ENCODE measurements around the gene CNOT3. TPM values are rescaled to one million over a fixed set of nuclear protein-coding genes. Genes with fewer than 3 reads are reported as not detected.

The CNOT3 gene
- total and polyA plus RNA-seq, 2 of the 13 experiments (the other 11 are each of a cell fraction or from before 2014, with no cell fraction given): 4.3 to 5.8 TPM

DNA sequence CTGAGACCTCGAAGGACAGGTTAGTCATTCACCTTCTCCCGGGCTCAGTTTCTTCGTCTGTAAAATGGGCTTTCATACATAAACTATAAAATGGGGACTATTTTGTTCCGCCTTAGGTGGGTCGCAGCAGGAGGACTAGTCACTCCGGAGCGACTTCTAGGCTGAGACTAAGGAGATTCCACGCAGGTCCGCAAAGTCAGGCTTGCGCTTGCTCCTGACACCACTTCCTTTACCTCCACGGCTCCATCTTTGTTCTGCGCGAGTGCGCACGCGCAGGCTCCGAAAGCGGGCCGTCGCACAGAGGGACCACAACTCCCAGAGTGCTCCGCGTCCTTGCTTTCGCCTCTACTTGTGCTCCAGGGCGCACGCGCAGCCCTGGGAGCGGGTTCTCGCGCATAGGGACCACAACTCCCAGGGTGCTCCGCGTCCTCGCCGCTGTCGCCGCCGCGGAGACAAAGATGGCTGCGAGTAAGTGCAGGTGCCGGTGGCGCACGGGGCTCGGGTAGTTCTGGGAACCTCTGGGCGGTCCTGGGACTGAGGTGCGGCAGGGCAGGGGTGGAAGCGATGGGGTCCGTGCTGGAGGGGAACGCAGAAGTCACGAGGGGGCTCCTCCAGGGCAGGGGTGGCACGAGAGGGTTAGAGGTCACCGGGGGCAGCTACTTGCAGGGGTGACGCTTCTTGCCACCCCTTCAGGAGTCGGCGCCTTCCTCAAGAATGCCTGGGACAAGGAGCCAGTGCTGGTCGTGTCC is 35.0 kb upstream of the CNOT3 start, which contains the start of gene NDUFA3 (continued):
- TF ChIP-seq, protein P1, sequence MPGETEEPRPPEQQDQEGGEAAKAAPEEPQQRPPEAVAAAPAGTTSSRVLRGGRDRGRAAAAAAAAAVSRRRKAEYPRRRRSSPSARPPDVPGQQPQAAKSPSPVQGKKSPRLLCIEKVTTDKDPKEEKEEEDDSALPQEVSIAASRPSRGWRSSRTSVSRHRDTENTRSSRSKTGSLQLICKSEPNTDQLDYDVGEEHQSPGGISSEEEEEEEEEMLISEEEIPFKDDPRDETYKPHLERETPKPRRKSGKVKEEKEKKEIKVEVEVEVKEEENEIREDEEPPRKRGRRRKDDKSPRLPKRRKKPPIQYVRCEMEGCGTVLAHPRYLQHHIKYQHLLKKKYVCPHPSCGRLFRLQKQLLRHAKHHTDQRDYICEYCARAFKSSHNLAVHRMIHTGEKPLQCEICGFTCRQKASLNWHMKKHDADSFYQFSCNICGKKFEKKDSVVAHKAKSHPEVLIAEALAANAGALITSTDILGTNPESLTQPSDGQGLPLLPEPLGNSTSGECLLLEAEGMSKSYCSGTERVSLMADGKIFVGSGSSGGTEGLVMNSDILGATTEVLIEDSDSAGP (CRISPR knock-in tag; IDR thresholded peaks at IDR 0.05; ENCODE audit: borderline replicate concordance): peak; percentile 90; the same call in 1 of the 2 replicates
- TF ChIP-seq ZNF274 (CRISPR knock-in tag; IDR thresholded peaks at IDR 0.05): no peak; the same call in none of the 2 replicates
- TF ChIP-seq ZNF652 (CRISPR knock-in tag; IDR thresholded peaks at IDR 0.05; ENCODE audit: borderline replicate concordance, low read depth): no peak
- TF ChIP-seq, protein P2, sequence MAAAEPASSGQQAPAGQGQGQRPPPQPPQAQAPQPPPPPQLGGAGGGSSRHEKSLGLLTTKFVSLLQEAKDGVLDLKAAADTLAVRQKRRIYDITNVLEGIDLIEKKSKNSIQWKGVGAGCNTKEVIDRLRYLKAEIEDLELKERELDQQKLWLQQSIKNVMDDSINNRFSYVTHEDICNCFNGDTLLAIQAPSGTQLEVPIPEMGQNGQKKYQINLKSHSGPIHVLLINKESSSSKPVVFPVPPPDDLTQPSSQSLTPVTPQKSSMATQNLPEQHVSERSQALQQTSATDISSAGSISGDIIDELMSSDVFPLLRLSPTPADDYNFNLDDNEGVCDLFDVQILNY (CRISPR knock-in tag; conservative IDR thresholded peaks at IDR 0.05): peak; percentile 53; the same call in 1 of the 2 replicates
- TF ChIP-seq, protein P3, sequence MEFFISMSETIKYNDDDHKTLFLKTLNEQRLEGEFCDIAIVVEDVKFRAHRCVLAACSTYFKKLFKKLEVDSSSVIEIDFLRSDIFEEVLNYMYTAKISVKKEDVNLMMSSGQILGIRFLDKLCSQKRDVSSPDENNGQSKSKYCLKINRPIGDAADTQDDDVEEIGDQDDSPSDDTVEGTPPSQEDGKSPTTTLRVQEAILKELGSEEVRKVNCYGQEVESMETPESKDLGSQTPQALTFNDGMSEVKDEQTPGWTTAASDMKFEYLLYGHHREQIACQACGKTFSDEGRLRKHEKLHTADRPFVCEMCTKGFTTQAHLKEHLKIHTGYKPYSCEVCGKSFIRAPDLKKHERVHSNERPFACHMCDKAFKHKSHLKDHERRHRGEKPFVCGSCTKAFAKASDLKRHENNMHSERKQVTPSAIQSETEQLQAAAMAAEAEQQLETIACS (CRISPR knock-in tag; IDR thresholded peaks at IDR 0.05): peak; percentile 69
- no peak for TF ChIP-seq ZNF570 (CRISPR knock-in tag; IDR thresholded peaks at IDR 0.05; ENCODE audit: borderline replicate concordance)
- no peak for TF ChIP-seq TAF15 (IDR thresholded peaks at IDR 0.05; ENCODE audit: low read depth, low read length, poor library complexity, severe bottlenecking)
- no peak for TF ChIP-seq PTBP1 (IDR thresholded peaks at IDR 0.05; ENCODE audit: low read depth, low read length, poor library complexity, severe bottlenecking)
- TF ChIP-seq, protein P4, sequence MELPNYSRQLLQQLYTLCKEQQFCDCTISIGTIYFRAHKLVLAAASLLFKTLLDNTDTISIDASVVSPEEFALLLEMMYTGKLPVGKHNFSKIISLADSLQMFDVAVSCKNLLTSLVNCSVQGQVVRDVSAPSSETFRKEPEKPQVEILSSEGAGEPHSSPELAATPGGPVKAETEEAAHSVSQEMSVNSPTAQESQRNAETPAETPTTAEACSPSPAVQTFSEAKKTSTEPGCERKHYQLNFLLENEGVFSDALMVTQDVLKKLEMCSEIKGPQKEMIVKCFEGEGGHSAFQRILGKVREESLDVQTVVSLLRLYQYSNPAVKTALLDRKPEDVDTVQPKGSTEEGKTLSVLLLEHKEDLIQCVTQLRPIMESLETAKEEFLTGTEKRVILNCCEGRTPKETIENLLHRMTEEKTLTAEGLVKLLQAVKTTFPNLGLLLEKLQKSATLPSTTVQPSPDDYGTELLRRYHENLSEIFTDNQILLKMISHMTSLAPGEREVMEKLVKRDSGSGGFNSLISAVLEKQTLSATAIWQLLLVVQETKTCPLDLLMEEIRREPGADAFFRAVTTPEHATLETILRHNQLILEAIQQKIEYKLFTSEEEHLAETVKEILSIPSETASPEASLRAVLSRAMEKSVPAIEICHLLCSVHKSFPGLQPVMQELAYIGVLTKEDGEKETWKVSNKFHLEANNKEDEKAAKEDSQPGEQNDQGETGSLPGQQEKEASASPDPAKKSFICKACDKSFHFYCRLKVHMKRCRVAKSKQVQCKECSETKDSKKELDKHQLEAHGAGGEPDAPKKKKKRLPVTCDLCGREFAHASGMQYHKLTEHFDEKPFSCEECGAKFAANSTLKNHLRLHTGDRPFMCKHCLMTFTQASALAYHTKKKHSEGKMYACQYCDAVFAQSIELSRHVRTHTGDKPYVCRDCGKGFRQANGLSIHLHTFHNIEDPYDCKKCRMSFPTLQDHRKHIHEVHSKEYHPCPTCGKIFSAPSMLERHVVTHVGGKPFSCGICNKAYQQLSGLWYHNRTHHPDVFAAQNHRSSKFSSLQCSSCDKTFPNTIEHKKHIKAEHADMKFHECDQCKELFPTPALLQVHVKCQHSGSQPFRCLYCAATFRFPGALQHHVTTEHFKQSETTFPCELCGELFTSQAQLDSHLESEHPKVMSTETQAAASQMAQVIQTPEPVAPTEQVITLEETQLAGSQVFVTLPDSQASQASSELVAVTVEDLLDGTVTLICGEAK (IDR thresholded peaks at IDR 0.05): no peak; the same call in 1 of the 2 replicates
- TF ChIP-seq, protein P4 (CRISPR knock-in tag; IDR thresholded peaks at IDR 0.05): peak; percentile 99
- no peak for TF ChIP-seq ZNF747 (CRISPR knock-in tag; IDR thresholded peaks at IDR 0.05; ENCODE audit: borderline replicate concordance)
- no peak for TF ChIP-seq KLF9 (CRISPR knock-in tag; IDR thresholded peaks at IDR 0.05; ENCODE audit: low read depth)
- TF ChIP-seq, protein P5, sequence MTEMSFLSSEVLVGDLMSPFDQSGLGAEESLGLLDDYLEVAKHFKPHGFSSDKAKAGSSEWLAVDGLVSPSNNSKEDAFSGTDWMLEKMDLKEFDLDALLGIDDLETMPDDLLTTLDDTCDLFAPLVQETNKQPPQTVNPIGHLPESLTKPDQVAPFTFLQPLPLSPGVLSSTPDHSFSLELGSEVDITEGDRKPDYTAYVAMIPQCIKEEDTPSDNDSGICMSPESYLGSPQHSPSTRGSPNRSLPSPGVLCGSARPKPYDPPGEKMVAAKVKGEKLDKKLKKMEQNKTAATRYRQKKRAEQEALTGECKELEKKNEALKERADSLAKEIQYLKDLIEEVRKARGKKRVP (CRISPR knock-in tag; IDR thresholded peaks at IDR 0.05): peak in 1 of 2 experiments; percentile 51; a peak in 1 of 4 replicates
- TF ChIP-seq DNMT1 (CRISPR knock-in tag; IDR thresholded peaks at IDR 0.05): no peak; the same call in 1 of the 2 replicates

Data from HepG2 (cell line).